Lung (tissue), 12 donors: ENCODE results near the gene GBA3. TPM values are rescaled to one million over a fixed set of nuclear protein-coding genes. Genes with fewer than 3 reads are reported as not detected.

Source experiments
- ATAC-seq: fragments of 200-7000 bp; cut with Tn5 transposase; one replicate; pipeline ENCODE4 v1.9.1; 2020; ENCODE audit warnings: moderate number of reproducible peaks; ENCODE audit not compliant: insufficient read depth, low FRiP score
- DNase-seq, 3 donors: peaks; one replicate each; pipeline ENCODE4 v3.0.0-alpha.2; 2013 to 2017
- H3K27ac ChIP-seq, 2 donors: one replicate each; pipeline ENCODE4 v1.5.1; 2013; ENCODE audit warnings: mild to moderate bottlenecking in 2 of 2, moderate library complexity in 2 of 2, control low read depth in 1 of 2, inconsistent platforms in 1 of 2, low read depth in 1 of 2, low read length in 1 of 2
- H3K27me3 ChIP-seq, 3 donors: one replicate each; pipeline ENCODE4 v1.5.1; 2013; ENCODE audit warnings: low read length in 2 of 3; ENCODE audit not compliant: control insufficient read depth in 3 of 3, insufficient read depth in 3 of 3
- H3K36me3 ChIP-seq, 4 donors: one replicate each; pipeline ENCODE4 v1.5.1; 2013; ENCODE audit warnings: low read length in 4 of 4, mild to moderate bottlenecking in 1 of 4, moderate library complexity in 1 of 4; ENCODE audit not compliant: control insufficient read depth in 4 of 4, insufficient read depth in 4 of 4
- H3K4me1 ChIP-seq, 5 donors: one replicate each; pipeline ENCODE4 v1.5.1; 2013; ENCODE audit warnings: low read length in 5 of 5, mild to moderate bottlenecking in 2 of 5, moderate library complexity in 1 of 5; ENCODE audit not compliant: control insufficient read depth in 5 of 5, insufficient read depth in 5 of 5
- H3K4me3 ChIP-seq: one replicate; pipeline ENCODE4 v1.5.1; 2013; ENCODE audit warnings: mild to moderate bottlenecking, control low read depth, moderate library complexity
- H3K9ac ChIP-seq, 2 donors: one replicate each; pipeline ENCODE4 v1.5.1; 2013; ENCODE audit warnings: low read length in 2 of 2, control low read depth in 1 of 2; ENCODE audit not compliant: insufficient read depth in 1 of 2
- H3K9me3 ChIP-seq, 4 donors: one replicate each; pipeline ENCODE4 v1.5.1; 2013; ENCODE audit warnings: low read length in 3 of 4, mild to moderate bottlenecking in 1 of 4, moderate library complexity in 1 of 4; ENCODE audit not compliant: control insufficient read depth in 4 of 4, insufficient read depth in 3 of 4
- CTCF ChIP-seq: IDR thresholded peaks from 2 replicates; pipeline ENCODE4 v1.5.1; 2012; ENCODE audit warnings: mild to moderate bottlenecking; ENCODE audit errors: control extremely low read depth, extremely low read depth
- WGBS, 2 donors: extraction: QIAGEN DNeasy Blood & Tissue Kit; methylation state at CpG; one replicate each; pipeline ENCODE4 v1.1.7; 2013; 5-methylcytosine and 5-hydroxymethylcytosine counted together
- polyA plus RNA-seq, 2 donors: library from polyadenylated mRNA; stranded (reverse); fragments of 200-250 nt; gene quantifications; one replicate each; pipeline ENCODE4 v1.2.1, GENCODE V29; 2013
- total RNA-seq, 2 donors: library from RNA; depleted of rRNA in 1 of 2; stranded (reverse); fragments of >200 nt in 1 of 2; gene quantifications; one replicate each; pipeline ENCODE4 v1.2.1, GENCODE V29; 2014 to 2021
- donor health status: control.
- donor health status: control.
- donor health status: Bipolar disorder and iron deficiency.
- donor health status: healthy.
- donor health status: DM: yes; HTN: yes; CAD: no.

GBA3 gene
- total and polyA plus RNA-seq, 4 donors = 0.23 to 0.34 (median 0.31) TPM; not detected in 1

- Histone ChIP-seq H3K27ac (no peak overlapping the region), H3K4me3 (no peak overlapping the region), H3K27me3 (no peaks in the 10 kb centered on the region), H3K4me1 (no peaks in the 10 kb centered on the region), H3K9ac (no peak overlapping the region), H3K9me3 (no peaks in the 10 kb centered on the region), H3K36me3 (no peaks in the 10 kb centered on the region)
- ATAC-seq (no peak), DNase-seq (no peak)
- 83 to 89% methylated on average over 3 of the region's 3 CpGs for WGBS, 2 donors
- TF ChIP-seq CTCF = no peak
These were observed 49.0 kb downstream of the GBA3 start for GRCh38 chr4:22741744-22742143.

- ATAC-seq (no peak), DNase-seq (no peak)
- 92 to 95% methylated on average over 3 of the region's 3 CpGs for WGBS, 2 donors
- no peak overlapping the region for H3K4me3 ChIP-seq
- H3K4me1 ChIP-seq = no peaks in the 10 kb centered on the region
- no peaks in the 10 kb centered on the region for H3K36me3 ChIP-seq
- no peak overlapping the region for H3K27ac ChIP-seq
- H3K9ac ChIP-seq = no peak overlapping the region
- no peak for TF ChIP-seq CTCF
- no peaks in the 10 kb centered on the region for H3K27me3 ChIP-seq
- no peaks in the 10 kb centered on the region for H3K9me3 ChIP-seq
These were observed 50.6 kb downstream of the GBA3 start for GRCh38 chr4:22743290-22743689.

GRCh38 chr4:22744478-22745062 lies 51.8 kb downstream of the GBA3 start:
- no peaks in the 10 kb centered on the region for H3K27me3 ChIP-seq
- TF ChIP-seq CTCF = no peak
- no peak for DNase-seq
- no peak for ATAC-seq
- 92 to 96% methylated on average over 8 of the region's 8 CpGs for WGBS, 2 donors
- H3K9ac ChIP-seq = no peak overlapping the region
- H3K9me3 ChIP-seq = no peaks in the 10 kb centered on the region
- H3K4me1 ChIP-seq = no peaks in the 10 kb centered on the region
- H3K36me3 ChIP-seq = no peaks in the 10 kb centered on the region
- no peak overlapping the region for H3K4me3 ChIP-seq
- no peak overlapping the region for H3K27ac ChIP-seq

- Histone ChIP-seq H3K9ac (no peak overlapping the region), H3K27me3 (no peaks in the 10 kb centered on the region), H3K9me3 (no peaks in the 10 kb centered on the region), H3K4me3 (no peak overlapping the region), H3K36me3 (no peaks in the 10 kb centered on the region), H3K27ac (no peak overlapping the region), H3K4me1 (no peaks in the 10 kb centered on the region)
- ATAC-seq = no peak
- 73 to 87% methylated on average over 1 of the region's 1 CpG for WGBS, 2 donors
- DNase-seq = no peak
- no peak for TF ChIP-seq CTCF
These were observed 52.5 kb downstream of the GBA3 start for GRCh38 chr4:22745234-22745633.
